Natural killer cell (primary cell): ENCODE data around the gene CEP112. TPM values are rescaled to one million over a fixed set of nuclear protein-coding genes. Genes with fewer than 3 reads are reported as not detected.

Experiments
- ATAC-seq, 3 donors: fragments of 150-1000 bp in 2 of 3; fragments of 200-7000 bp in 1 of 3; cut with Tn5 transposase; 1 replicate in 1 of 3; 2 replicates in 2 of 3; pipeline ENCODE4 v1.10.0; 2021; ENCODE audit warnings: mild to moderate bottlenecking in 2 of 3, moderate library complexity in 2 of 3
- DNase-seq, 2 donors: peaks; one replicate each; pipeline versions ENCODE4 v3.0.0 to v3.0.0-alpha.2; 2013 to 2021; ENCODE audit warnings: mixed read lengths in 1 of 2
- H3K27ac ChIP-seq: one replicate; pipeline ENCODE4 v1.5.1; 2013; ENCODE audit warnings: mild to moderate bottlenecking, low read length
- H3K27me3 ChIP-seq: one replicate; pipeline ENCODE4 v1.6.1; 2013; ENCODE audit warnings: low read length; ENCODE audit not compliant: control insufficient read depth, insufficient read depth
- H3K36me3 ChIP-seq: one replicate; pipeline ENCODE4 v1.6.1; 2013; ENCODE audit warnings: low read length; ENCODE audit not compliant: control insufficient read depth, insufficient read depth
- H3K4me1 ChIP-seq: one replicate; pipeline ENCODE4 v1.6.1; 2013; ENCODE audit warnings: low read length; ENCODE audit not compliant: control insufficient read depth, insufficient read depth
- H3K4me3 ChIP-seq: one replicate; pipeline ENCODE4 v1.5.1; 2013; ENCODE audit warnings: low read length
- H3K9me3 ChIP-seq: one replicate; pipeline ENCODE4 v1.6.1; 2013; ENCODE audit warnings: low read length; ENCODE audit not compliant: control insufficient read depth, insufficient read depth
- H3K27ac Mint-ChIP-seq, 2 donors: one replicate each; pipeline ENCODE4 v1.8.0; 2022; ENCODE audit warnings: mild to moderate bottlenecking in 2 of 2, mixed read lengths in 2 of 2, moderate library complexity in 1 of 2
- H3K27me3 Mint-ChIP-seq, 2 donors: one replicate each; pipeline ENCODE4 v1.8.0; 2022; ENCODE audit warnings: low read depth in 2 of 2, mixed read lengths in 2 of 2
- H3K36me3 Mint-ChIP-seq: one replicate; pipeline ENCODE4 v1.8.0; 2022; ENCODE audit warnings: mixed read lengths
- H3K4me1 Mint-ChIP-seq, 2 donors: one replicate each; pipeline ENCODE4 v1.8.0; 2022; ENCODE audit warnings: mixed read lengths in 2 of 2
- H3K4me3 Mint-ChIP-seq: one replicate; pipeline ENCODE4 v1.8.0; 2022; ENCODE audit warnings: mild to moderate bottlenecking, moderate library complexity, mixed read lengths
- H3K9me3 Mint-ChIP-seq, 2 donors: one replicate each; pipeline ENCODE4 v1.8.0; 2022; ENCODE audit warnings: mixed read lengths in 2 of 2
- CTCF ChIP-seq: fragments of 200-600 bp; IDR thresholded peaks from one replicate; pipeline ENCODE4 v1.8.0; 2022; ENCODE audit warnings: antibody characterized with exemption
- WGBS: methylation state at CpG from one replicate; pipeline ENCODE4 v1.1.7; 2013; ENCODE audit warnings: missing lambda C conversion rate; ENCODE audit not compliant: insufficient coverage; 5-methylcytosine and 5-hydroxymethylcytosine counted together
- intact Hi-C: fragments of 100-400 bp; cut with micrococcal nuclease; formaldehyde crosslinking; loops from one replicate; pipeline ENCODE4 v1.14.2; 2022
- total RNA-seq, 4 donors: library from RNA; stranded (reverse); fragments of 120-200 nt in 1 of 4; gene quantifications; one replicate each; pipeline versions ENCODE4 v1.2.3 to v1.2.4, GENCODE V29; 2013 to 2022

CEP112 gene
- total RNA-seq, 3 donors from 2014 or later (not counting 1 experiment from before 2014, with no cell fraction given): 0.60 to 1.1 (median 0.85) TPM

GRCh38 chr17:66016231-66016630 is 175.7 kb downstream of the CEP112 start:
- H3K4me1 Mint-ChIP-seq: no peaks in the 10 kb centered on the region
- intact Hi-C loops: no loop called here
- no peaks in the 10 kb centered on the region for H3K36me3 ChIP-seq
- DNase-seq (no peak), ATAC-seq (no peak)
- H3K27ac ChIP-seq: no peak overlapping the region
- H3K4me1 ChIP-seq: no peaks in the 10 kb centered on the region
- no peak overlapping the region for H3K4me3 Mint-ChIP-seq
- TF ChIP-seq CTCF: no peak
- WGBS: 57% methylated on average over 3 of the region's 3 CpGs
- no peak overlapping the region for H3K4me3 ChIP-seq
- H3K27ac Mint-ChIP-seq: no peak overlapping the region
- H3K27me3 ChIP-seq: no peaks in the 10 kb centered on the region
- H3K27me3 Mint-ChIP-seq: peaks cover 15 to 44% of the 10 kb centered on the region in 2 donors
- H3K36me3 Mint-ChIP-seq: no peaks in the 10 kb centered on the region
- H3K9me3 Mint-ChIP-seq: no peaks in the 10 kb centered on the region
- H3K9me3 ChIP-seq: no peaks in the 10 kb centered on the region

- Histone ChIP-seq H3K4me1 (no peaks in the 10 kb centered on the region), H3K4me3 (no peak overlapping the region), H3K36me3 (no peaks in the 10 kb centered on the region), H3K27ac (no peak overlapping the region), H3K9me3 (peaks cover 3% of the 10 kb centered on the region), H3K27me3 (no peaks in the 10 kb centered on the region)
- 80% methylated on average over 1 of the region's 1 CpG for WGBS
- intact Hi-C loops: no loop called here
- DNase-seq (no peak), ATAC-seq (no peak)
- H3K9me3 Mint-ChIP-seq: peaks cover 0 to 2% of the 10 kb centered on the region in 2 donors
- H3K4me1 Mint-ChIP-seq: no peaks in the 10 kb centered on the region
- no peak overlapping the region for H3K4me3 Mint-ChIP-seq
- TF ChIP-seq CTCF: no peak
- no peak overlapping the region for H3K27ac Mint-ChIP-seq
- peaks cover 12 to 39% of the 10 kb centered on the region in 2 donors for H3K27me3 Mint-ChIP-seq
- no peaks in the 10 kb centered on the region for H3K36me3 Mint-ChIP-seq
These were observed 183.3 kb downstream of the CEP112 start for GRCh38 chr17:66008680-66009079.

GRCh38 chr17:66006654-66007053 is 185.3 kb downstream of the CEP112 start:
- peaks cover 3 to 22% of the 10 kb centered on the region in 2 donors for H3K27me3 Mint-ChIP-seq
- H3K27ac Mint-ChIP-seq: no peak overlapping the region
- 100% methylated on average over 1 of the region's 4 CpGs for WGBS
- no peaks in the 10 kb centered on the region for H3K4me1 Mint-ChIP-seq
- peaks cover 0 to 2% of the 10 kb centered on the region in 2 donors for H3K9me3 Mint-ChIP-seq
- H3K36me3 Mint-ChIP-seq: no peaks in the 10 kb centered on the region
- Histone ChIP-seq H3K27ac (no peak overlapping the region), H3K9me3 (peaks cover 3% of the 10 kb centered on the region), H3K36me3 (no peaks in the 10 kb centered on the region), H3K4me3 (no peak overlapping the region), H3K4me1 (no peaks in the 10 kb centered on the region), H3K27me3 (no peaks in the 10 kb centered on the region)
- H3K4me3 Mint-ChIP-seq: no peak overlapping the region
- DNase-seq: no peak
- no peak for ATAC-seq
- intact Hi-C loops: no loop called here
- no peak for TF ChIP-seq CTCF

- ATAC-seq: no peak
- Mint-ChIP-seq H3K4me3 (no peak overlapping the region), H3K27me3 (peaks cover 3 to 6% of the 10 kb centered on the region in 2 donors), H3K9me3 (no peaks in the 10 kb centered on the region), H3K27ac (no peak overlapping the region), H3K4me1 (no peaks in the 10 kb centered on the region), H3K36me3 (no peaks in the 10 kb centered on the region)
- H3K9me3 ChIP-seq: no peaks in the 10 kb centered on the region
- H3K27ac ChIP-seq: no peak overlapping the region
- TF ChIP-seq CTCF: no peak
- intact Hi-C loops: no loop called here
- H3K36me3 ChIP-seq: no peaks in the 10 kb centered on the region
- H3K4me1 ChIP-seq: no peaks in the 10 kb centered on the region
- WGBS: 85% methylated on average over 1 of the region's 1 CpG
- H3K27me3 ChIP-seq: no peaks in the 10 kb centered on the region
- DNase-seq: no peak
- no peak overlapping the region for H3K4me3 ChIP-seq
These were observed 189.1 kb downstream of the CEP112 start for GRCh38 chr17:66002812-66003211.
